GM12892 (cell line): ENCODE results near the gene CST8.

ENCODE experiments used
- POLR2A ChIP-seq: IDR thresholded peaks from 2 replicates; pipeline ENCODE4 v1.6.1; 2011; ENCODE audit warnings: low read depth, low read length, control low read depth
- TAF1 ChIP-seq: IDR thresholded peaks from 2 replicates; pipeline ENCODE4 v1.6.1; 2011; ENCODE audit warnings: low read depth, mild to moderate bottlenecking, control low read depth, low read length, borderline replicate concordance

- TF ChIP-seq POLR2A (no peak), TAF1 (no peak)
Observed at GRCh38 chr20:23540624-23541023, 49.7 kb downstream of the CST8 start.
